CD4-positive, CD25-positive, alpha-beta regulatory T cell (primary cell): Measurements from ENCODE around the gene CSTF1. TPM values are rescaled to one million over a fixed set of nuclear protein-coding genes. Genes with fewer than 3 reads are reported as not detected.
"Not testable (repeated sequence)": the region's sequence is repeated elsewhere in the genome, so short reads cannot be mapped to it uniquely, and the experiment has no call there.

Source experiments
- ATAC-seq, 2 donors: fragments of 150-1000 bp; cut with Tn5 transposase; one replicate each; pipeline ENCODE4 v1.10.0; 2021; ENCODE audit warnings: low read depth in 2 of 2, moderate number of reproducible peaks in 2 of 2, moderate library complexity in 1 of 2
- DNase-seq, 3 donors: peaks; one replicate each; pipeline versions ENCODE4 v3.0.0 to v3.0.0-alpha.2; 2012 to 2022; ENCODE audit warnings: mixed read lengths in 1 of 3
- H3K27ac ChIP-seq: one replicate; pipeline ENCODE4 v1.7.0; 2013; ENCODE audit warnings: mild to moderate bottlenecking, low read length; ENCODE audit not compliant: insufficient read depth, poor library complexity, severe bottlenecking
- H3K27me3 ChIP-seq: one replicate; pipeline ENCODE4 v1.7.0; 2013; ENCODE audit warnings: low read length; ENCODE audit not compliant: control insufficient read depth, insufficient read depth
- H3K36me3 ChIP-seq: one replicate; pipeline ENCODE4 v1.7.0; 2013; ENCODE audit warnings: mild to moderate bottlenecking, low read length, moderate library complexity; ENCODE audit not compliant: control insufficient read depth, insufficient read depth
- H3K4me1 ChIP-seq: 2 replicates; pipeline ENCODE4 v1.7.0; 2013; ENCODE audit warnings: mild to moderate bottlenecking, low read length; ENCODE audit not compliant: insufficient read depth, control insufficient read depth, poor library complexity, severe bottlenecking
- H3K4me3 ChIP-seq: one replicate; pipeline ENCODE4 v1.7.0; 2013; ENCODE audit warnings: low read depth, mild to moderate bottlenecking, low read length, moderate library complexity
- H3K9me3 ChIP-seq, 2 experiments: 1 replicate in 1 of 2; 2 replicates in 1 of 2; pipeline ENCODE4 v1.7.0; 2013; ENCODE audit warnings: low read length in 2 of 2, mild to moderate bottlenecking in 1 of 2, moderate library complexity in 1 of 2; ENCODE audit not compliant: control insufficient read depth in 2 of 2
- H3K27ac Mint-ChIP-seq, 3 donors: one replicate each; pipeline ENCODE4 v1.8.0; 2020 to 2022; ENCODE audit warnings: mild to moderate bottlenecking in 3 of 3, mixed read lengths in 3 of 3, moderate library complexity in 2 of 3
- H3K27me3 Mint-ChIP-seq: one replicate; pipeline ENCODE4 v1.8.0; 2022; ENCODE audit warnings: mild to moderate bottlenecking, mixed read lengths
- H3K36me3 Mint-ChIP-seq: one replicate; pipeline ENCODE4 v1.8.0; 2020; ENCODE audit warnings: mixed read lengths
- H3K4me1 Mint-ChIP-seq, 4 donors: one replicate each; pipeline ENCODE4 v1.8.0; 2020 to 2022; ENCODE audit warnings: mixed read lengths in 4 of 4, mild to moderate bottlenecking in 1 of 4
- H3K4me3 Mint-ChIP-seq, 4 donors: one replicate each; pipeline ENCODE4 v1.8.0; 2020 to 2022; ENCODE audit warnings: mild to moderate bottlenecking in 4 of 4, mixed read lengths in 4 of 4, moderate library complexity in 3 of 4
- H3K9me3 Mint-ChIP-seq, 7 donors: one replicate each; pipeline ENCODE4 v1.8.0; 2020 to 2022; ENCODE audit warnings: mixed read lengths in 7 of 7, mild to moderate bottlenecking in 3 of 7, moderate library complexity in 2 of 7
- polyA plus RNA-seq, 4 donors: library from polyadenylated mRNA; unstranded; fragments of 300-500 nt; fragmentation: Illumina TruSeq; gene quantifications; one replicate each; pipeline ENCODE4 v1.2.3, GENCODE V29; 2021
- total RNA-seq: library from RNA; stranded (reverse); gene quantifications from one replicate; pipeline ENCODE4 v1.2.3, GENCODE V29; 2022

Gene CSTF1
- total and polyA plus RNA-seq, 5 donors from 2014 or later, result 24.5 to 61.7 (median 56.3) TPM

GRCh38 chr20:56411287-56411686, 18.8 kb downstream of the CSTF1 start:
- Mint-ChIP-seq H3K4me1 (peaks cover 7 to 37% (median 35%) of the 10 kb centered on the region in 4 donors), H3K27ac (peak overlapping the region; percentile 86 to 97 (median 91)), H3K4me3 (peak overlapping the region in 3 of 4 donors; percentile 83 to 94 (median 88)), H3K36me3 (peaks cover 27% of the 10 kb centered on the region)
- H3K27me3 Mint-ChIP-seq, H3K9me3 ChIP-seq, DNase-seq, H3K9me3 Mint-ChIP-seq, H3K27me3 ChIP-seq, ATAC-seq: not testable (repeated sequence)
- Histone ChIP-seq H3K27ac (peak overlapping the region; percentile 78), H3K36me3 (peaks cover 18% of the 10 kb centered on the region), H3K4me1 (peaks cover 32% of the 10 kb centered on the region), H3K4me3 (peak overlapping the region; percentile 81)

GRCh38 chr20:56411759-56412472, 19.5 kb downstream of the CSTF1 start, which contains the start of gene CASS4:
Gene CASS4 (plus strand): TSS chr20:56412260. CDS start chr20:56412459, 199 bp downstream.
- Mint-ChIP-seq H3K4me3 (peak within 1 kb of the TSS; percentile 83 to 94 (median 86)), H3K27ac (peak within 1 kb of the TSS; percentile 86 to 97 (median 91)), H3K27me3 (no peaks in the 10 kb centered on the region), H3K4me1 (peaks cover 7 to 41% (median 37%) of the 10 kb centered on the region in 4 donors), H3K36me3 (peaks cover 21% of the 10 kb centered on the region), H3K9me3 (no peaks in the 10 kb centered on the region)
- Histone ChIP-seq H3K4me3 (peak within 1 kb of the TSS; percentile 81), H3K27me3 (no peaks in the 10 kb centered on the region), H3K27ac (peak within 1 kb of the TSS; percentile 78), H3K4me1 (peaks cover 32% of the 10 kb centered on the region), H3K9me3 (no peaks in the 10 kb centered on the region), H3K36me3 (peaks cover 12% of the 10 kb centered on the region)
- DNase-seq, result peak in 2 of 3 donors; percentile 62 to 67
- peak; percentile 71 to 79 for ATAC-seq

GRCh38 chr20:56412473-56412790, 20.0 kb downstream of the CSTF1 start:
- Mint-ChIP-seq H3K27ac (peak overlapping the region; percentile 86 to 97 (median 91)), H3K9me3 (no peaks in the 10 kb centered on the region), H3K4me3 (peak overlapping the region; percentile 83 to 94 (median 86)), H3K36me3 (peaks cover 21% of the 10 kb centered on the region), H3K4me1 (peaks cover 7 to 46% (median 40%) of the 10 kb centered on the region in 4 donors), H3K27me3 (no peaks in the 10 kb centered on the region)
- Histone ChIP-seq H3K36me3 (peaks cover 7% of the 10 kb centered on the region), H3K27ac (peak overlapping the region; percentile 78), H3K4me3 (peak overlapping the region; percentile 81), H3K9me3 (no peaks in the 10 kb centered on the region), H3K4me1 (peaks cover 32% of the 10 kb centered on the region), H3K27me3 (no peaks in the 10 kb centered on the region)
- ATAC-seq (no peak), DNase-seq (no peak)

DNA sequence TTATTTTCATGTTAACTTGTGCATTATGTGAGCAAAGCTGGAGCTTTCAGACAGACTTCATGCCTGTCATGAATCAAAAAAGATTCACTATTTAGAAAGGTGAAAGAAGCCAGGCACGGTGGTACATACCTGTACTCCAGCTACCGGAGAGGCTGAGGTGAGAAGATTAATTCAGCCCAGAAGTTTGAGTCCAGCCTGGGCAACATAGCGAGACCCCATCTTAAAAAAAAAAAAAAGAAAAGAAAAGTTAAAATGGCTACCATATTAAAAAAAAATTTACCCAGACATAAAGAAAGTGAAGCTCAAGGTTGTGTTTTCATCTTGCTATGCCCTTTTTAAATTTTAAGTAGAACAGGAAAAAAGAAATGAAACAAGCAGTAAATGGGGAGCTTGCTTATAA, 20.5 kb downstream of the CSTF1 start:
- DNase-seq (no peak), ATAC-seq (no peak)
- Mint-ChIP-seq H3K9me3 (no peaks in the 10 kb centered on the region), H3K4me1 (peaks cover 7 to 51% (median 45%) of the 10 kb centered on the region in 4 donors), H3K4me3 (peak overlapping the region; percentile 83 to 94 (median 86)), H3K27me3 (no peaks in the 10 kb centered on the region), H3K36me3 (peaks cover 22% of the 10 kb centered on the region), H3K27ac (peak overlapping the region in 2 of 3 donors; percentile 91 to 97)
- H3K27me3 ChIP-seq, result no peaks in the 10 kb centered on the region
- no peaks in the 10 kb centered on the region for H3K9me3 ChIP-seq
- peak overlapping the region; percentile 78 for H3K27ac ChIP-seq
- peak overlapping the region; percentile 81 for H3K4me3 ChIP-seq
- H3K4me1 ChIP-seq, result peaks cover 34% of the 10 kb centered on the region
- H3K36me3 ChIP-seq, result peaks cover 2% of the 10 kb centered on the region

DNA sequence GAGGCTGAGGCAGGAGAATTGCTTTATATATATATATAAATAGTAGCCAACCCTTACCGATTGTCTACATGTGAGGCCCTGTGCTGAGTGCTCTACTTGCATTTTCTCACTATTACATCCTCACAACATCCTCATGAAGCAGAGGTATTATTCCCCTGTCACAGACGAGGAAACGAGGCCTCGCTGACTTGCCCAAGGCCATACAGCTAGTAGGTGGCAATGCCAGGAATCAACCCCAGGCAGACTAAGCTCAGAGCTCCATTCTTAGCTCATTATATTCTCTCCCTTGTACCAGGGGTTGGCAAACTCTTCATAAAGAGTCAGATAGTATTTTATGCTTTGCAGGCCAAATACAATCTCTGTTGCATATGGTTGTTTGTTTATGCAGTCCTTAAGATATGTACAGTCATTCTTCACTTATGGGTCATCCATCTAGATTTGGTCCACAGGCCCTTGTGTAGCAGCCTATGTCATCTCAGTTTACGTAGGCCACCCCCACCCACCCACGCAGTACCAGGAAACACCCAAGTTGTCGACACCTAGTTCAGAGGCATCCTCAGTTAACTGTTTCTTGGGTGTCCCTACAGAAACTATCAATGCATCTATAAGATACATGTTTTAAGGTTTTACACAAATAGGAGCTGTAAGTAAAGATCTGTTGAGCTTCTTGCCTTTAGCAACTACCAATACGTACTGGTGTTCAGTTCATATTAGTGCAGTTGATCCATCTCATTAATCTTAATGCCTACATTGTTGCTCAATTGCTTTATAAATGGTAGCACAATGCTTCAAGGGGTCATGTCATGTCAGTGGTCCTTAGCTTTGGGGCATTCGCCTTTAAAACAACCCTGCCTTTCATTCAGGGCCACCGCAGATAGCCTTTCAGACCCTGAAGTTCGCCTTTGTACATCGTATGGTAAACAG, 22.7 kb downstream of the CSTF1 start:
- H3K27ac ChIP-seq, result peak overlapping the region; percentile 65
- peaks cover 49% of the 10 kb centered on the region for H3K4me1 ChIP-seq
- peaks cover 18% of the 10 kb centered on the region for H3K36me3 Mint-ChIP-seq

DNA sequence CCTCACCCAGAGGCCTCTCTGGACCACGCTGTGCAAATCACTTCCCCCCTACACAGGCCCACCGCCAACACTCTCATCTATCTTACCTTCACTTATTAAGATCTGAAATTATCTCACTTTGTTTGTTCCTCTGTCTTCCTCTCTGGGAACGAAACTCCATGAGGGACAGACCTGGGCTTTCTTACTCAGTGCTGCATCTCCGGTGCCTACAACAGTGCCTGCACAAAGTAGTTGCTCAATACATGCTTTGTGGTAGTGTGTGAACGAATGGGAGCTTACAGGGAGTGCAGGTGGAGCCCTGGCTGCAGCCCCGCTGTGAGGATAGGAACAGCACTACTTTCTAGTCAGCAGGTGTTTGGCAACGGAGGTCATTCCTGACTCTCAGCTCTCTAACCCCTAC, 25.0 kb downstream of the CSTF1 start:
- H3K4me1 ChIP-seq, result peaks cover 42% of the 10 kb centered on the region
- no peak overlapping the region for H3K27ac ChIP-seq
- H3K27me3 Mint-ChIP-seq, result no peaks in the 10 kb centered on the region
- DNase-seq, result no peak
- no peak for ATAC-seq
- H3K9me3 Mint-ChIP-seq, result no peaks in the 10 kb centered on the region
- no peaks in the 10 kb centered on the region for H3K9me3 ChIP-seq
- peak overlapping the region; percentile 35 to 96 (median 87) for H3K27ac Mint-ChIP-seq
- no peaks in the 10 kb centered on the region for H3K27me3 ChIP-seq
- H3K4me3 ChIP-seq, result no peak overlapping the region
- H3K4me3 Mint-ChIP-seq, result peak overlapping the region in 1 of 4 donors; percentile 78
- H3K36me3 ChIP-seq, result no peaks in the 10 kb centered on the region
- H3K4me1 Mint-ChIP-seq, result peaks cover 0 to 62% (median 56%) of the 10 kb centered on the region in 4 donors
- peaks cover 18% of the 10 kb centered on the region for H3K36me3 Mint-ChIP-seq

More for the DNA sequence above, 22.7 kb downstream of the CSTF1 start:
- no peaks in the 10 kb centered on the region for H3K27me3 Mint-ChIP-seq
- H3K4me3 ChIP-seq, result peak overlapping the region; percentile 27
- no peaks in the 10 kb centered on the region for H3K9me3 ChIP-seq
- H3K27me3 ChIP-seq, result no peaks in the 10 kb centered on the region
- H3K4me3 Mint-ChIP-seq, result peak overlapping the region; percentile 65 to 81 (median 76)
- H3K4me1 Mint-ChIP-seq, result peaks cover 7 to 65% (median 55%) of the 10 kb centered on the region in 4 donors
- DNase-seq (peak; percentile 12 to 50 (median 34)), ATAC-seq (peak; percentile 51 to 56)
- no peaks in the 10 kb centered on the region for H3K36me3 ChIP-seq
- H3K9me3 Mint-ChIP-seq, result no peaks in the 10 kb centered on the region
- peak overlapping the region; percentile 81 to 97 (median 88) for H3K27ac Mint-ChIP-seq

- Histone ChIP-seq H3K4me3 (peak overlapping the region; percentile 61), H3K9me3 (no peaks in the 10 kb centered on the region), H3K36me3 (no peaks in the 10 kb centered on the region), H3K27me3 (no peaks in the 10 kb centered on the region), H3K27ac (peak overlapping the region; percentile 56), H3K4me1 (peaks cover 38% of the 10 kb centered on the region)
- H3K27ac Mint-ChIP-seq, result peak overlapping the region; percentile 87 to 96 (median 92)
- H3K4me3 Mint-ChIP-seq, result peak overlapping the region in 2 of 4 donors; percentile 78
- H3K36me3 Mint-ChIP-seq, result peaks cover 18% of the 10 kb centered on the region
- no peaks in the 10 kb centered on the region for H3K27me3 Mint-ChIP-seq
- DNase-seq, result no peak
- H3K4me1 Mint-ChIP-seq, result peaks cover 0 to 62% (median 54%) of the 10 kb centered on the region in 4 donors
- no peaks in the 10 kb centered on the region for H3K9me3 Mint-ChIP-seq
- ATAC-seq, result no peak
These were observed 25.5 kb downstream of the CSTF1 start for GRCh38 chr20:56417911-56418310.
